ENCODE measurements around the gene GRAMD1A.

GRAMD1A gene

DNA sequence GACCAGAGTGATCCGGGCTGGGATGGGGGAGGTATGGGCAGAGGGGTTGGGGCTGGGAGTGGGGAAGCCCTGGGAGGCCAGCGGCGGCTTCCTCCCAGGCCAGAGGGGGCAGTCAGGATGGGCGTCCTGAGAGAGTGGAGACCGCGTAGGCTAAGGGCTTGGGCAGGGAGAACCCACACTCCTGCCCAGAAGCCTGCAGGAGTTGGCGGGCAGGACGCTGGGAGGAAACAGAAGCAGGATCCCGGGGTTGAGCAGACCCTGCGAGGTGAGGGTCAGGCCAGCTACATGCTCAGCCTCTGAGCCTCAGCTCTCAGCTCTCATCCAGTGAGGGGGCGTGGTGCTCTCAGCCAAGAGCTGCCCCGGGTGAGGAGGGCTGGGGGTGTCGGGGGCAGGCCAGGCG is 22.3 kb downstream of the GRAMD1A start (continued):
- no peak for TF ChIP-seq OSR1 (CRISPR knock-in tag; IDR thresholded peaks at IDR 0.05)

DNA sequence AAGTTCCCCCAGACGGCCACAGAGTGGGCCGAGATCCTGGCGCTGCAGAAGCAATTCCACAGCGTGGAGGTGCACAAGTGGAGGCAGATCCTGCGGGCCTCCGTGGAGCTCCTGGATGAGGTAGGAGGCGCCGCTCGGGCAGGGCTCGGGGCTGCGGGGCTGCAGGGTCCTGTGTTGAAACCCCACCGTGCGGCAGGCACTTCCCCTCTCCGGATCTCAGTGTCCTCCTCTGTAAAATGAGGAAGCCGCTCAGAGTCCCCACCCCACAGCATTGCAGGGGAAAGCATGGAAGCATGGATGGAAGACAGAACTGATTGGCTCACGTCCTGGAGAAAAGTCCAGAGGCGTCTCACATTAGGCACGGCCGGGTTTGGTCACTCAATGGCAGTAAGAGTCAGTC is 23.3 kb downstream of the GRAMD1A start:
- no peak for ATAC-seq
- TF ChIP-seq PPARA (CRISPR knock-in tag; IDR thresholded peaks at IDR 0.05; ENCODE audit: borderline replicate concordance) (no peak), TOX (CRISPR knock-in tag; IDR thresholded peaks at IDR 0.05; ENCODE audit: borderline replicate concordance) (no peak)
- TF ChIP-seq, protein P1, sequence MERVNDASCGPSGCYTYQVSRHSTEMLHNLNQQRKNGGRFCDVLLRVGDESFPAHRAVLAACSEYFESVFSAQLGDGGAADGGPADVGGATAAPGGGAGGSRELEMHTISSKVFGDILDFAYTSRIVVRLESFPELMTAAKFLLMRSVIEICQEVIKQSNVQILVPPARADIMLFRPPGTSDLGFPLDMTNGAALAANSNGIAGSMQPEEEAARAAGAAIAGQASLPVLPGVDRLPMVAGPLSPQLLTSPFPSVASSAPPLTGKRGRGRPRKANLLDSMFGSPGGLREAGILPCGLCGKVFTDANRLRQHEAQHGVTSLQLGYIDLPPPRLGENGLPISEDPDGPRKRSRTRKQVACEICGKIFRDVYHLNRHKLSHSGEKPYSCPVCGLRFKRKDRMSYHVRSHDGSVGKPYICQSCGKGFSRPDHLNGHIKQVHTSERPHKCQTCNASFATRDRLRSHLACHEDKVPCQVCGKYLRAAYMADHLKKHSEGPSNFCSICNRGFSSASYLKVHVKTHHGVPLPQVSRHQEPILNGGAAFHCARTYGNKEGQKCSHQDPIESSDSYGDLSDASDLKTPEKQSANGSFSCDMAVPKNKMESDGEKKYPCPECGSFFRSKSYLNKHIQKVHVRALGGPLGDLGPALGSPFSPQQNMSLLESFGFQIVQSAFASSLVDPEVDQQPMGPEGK (CRISPR knock-in tag; IDR thresholded peaks at IDR 0.05; ENCODE audit: borderline replicate concordance) = no peak
- TF ChIP-seq, protein P2, sequence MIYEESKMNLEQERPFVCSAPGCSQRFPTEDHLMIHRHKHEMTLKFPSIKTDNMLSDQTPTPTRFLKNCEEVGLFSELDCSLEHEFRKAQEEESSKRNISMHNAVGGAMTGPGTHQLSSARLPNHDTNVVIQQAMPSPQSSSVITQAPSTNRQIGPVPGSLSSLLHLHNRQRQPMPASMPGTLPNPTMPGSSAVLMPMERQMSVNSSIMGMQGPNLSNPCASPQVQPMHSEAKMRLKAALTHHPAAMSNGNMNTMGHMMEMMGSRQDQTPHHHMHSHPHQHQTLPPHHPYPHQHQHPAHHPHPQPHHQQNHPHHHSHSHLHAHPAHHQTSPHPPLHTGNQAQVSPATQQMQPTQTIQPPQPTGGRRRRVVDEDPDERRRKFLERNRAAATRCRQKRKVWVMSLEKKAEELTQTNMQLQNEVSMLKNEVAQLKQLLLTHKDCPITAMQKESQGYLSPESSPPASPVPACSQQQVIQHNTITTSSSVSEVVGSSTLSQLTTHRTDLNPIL (CRISPR knock-in tag; IDR thresholded peaks at IDR 0.05; ENCODE audit: low read depth) = no peak

DNA sequence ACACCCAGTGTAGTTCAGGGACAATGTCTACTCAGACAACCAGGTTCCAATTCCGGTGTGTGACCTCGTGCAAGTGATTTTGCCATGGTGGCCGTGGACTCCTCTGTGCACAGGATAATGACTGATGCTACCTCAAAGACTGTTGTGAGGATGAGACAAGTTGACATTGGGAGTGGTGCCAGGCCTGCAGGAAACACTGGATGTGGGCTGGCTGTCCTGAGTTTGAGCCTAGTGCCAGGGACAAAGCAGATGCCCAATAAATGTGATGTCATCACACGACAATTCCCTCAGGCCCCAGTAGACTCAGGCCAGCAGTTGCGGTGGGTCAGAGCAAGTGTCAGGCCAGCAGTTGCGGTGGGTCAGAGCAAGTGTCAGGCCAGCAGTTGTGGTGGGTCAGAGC is 24.0 kb downstream of the GRAMD1A start:
- TF ChIP-seq ZNF70 (CRISPR knock-in tag; IDR thresholded peaks at IDR 0.05) (no peak), TCF4 (CRISPR knock-in tag; IDR thresholded peaks at IDR 0.05; ENCODE audit: borderline replicate concordance) (no peak), ZNF565 (CRISPR knock-in tag; conservative IDR thresholded peaks at IDR 0.05; ENCODE audit: low read depth) (no peak), ESRRG (CRISPR knock-in tag; IDR thresholded peaks at IDR 0.05) (no peak), GLIS3 (CRISPR knock-in tag; IDR thresholded peaks at IDR 0.05) (no peak), RARB (CRISPR knock-in tag; IDR thresholded peaks at IDR 0.05) (no peak), ISL1 (CRISPR knock-in tag; IDR thresholded peaks at IDR 0.05) (no peak)
- TF ChIP-seq, protein P3, sequence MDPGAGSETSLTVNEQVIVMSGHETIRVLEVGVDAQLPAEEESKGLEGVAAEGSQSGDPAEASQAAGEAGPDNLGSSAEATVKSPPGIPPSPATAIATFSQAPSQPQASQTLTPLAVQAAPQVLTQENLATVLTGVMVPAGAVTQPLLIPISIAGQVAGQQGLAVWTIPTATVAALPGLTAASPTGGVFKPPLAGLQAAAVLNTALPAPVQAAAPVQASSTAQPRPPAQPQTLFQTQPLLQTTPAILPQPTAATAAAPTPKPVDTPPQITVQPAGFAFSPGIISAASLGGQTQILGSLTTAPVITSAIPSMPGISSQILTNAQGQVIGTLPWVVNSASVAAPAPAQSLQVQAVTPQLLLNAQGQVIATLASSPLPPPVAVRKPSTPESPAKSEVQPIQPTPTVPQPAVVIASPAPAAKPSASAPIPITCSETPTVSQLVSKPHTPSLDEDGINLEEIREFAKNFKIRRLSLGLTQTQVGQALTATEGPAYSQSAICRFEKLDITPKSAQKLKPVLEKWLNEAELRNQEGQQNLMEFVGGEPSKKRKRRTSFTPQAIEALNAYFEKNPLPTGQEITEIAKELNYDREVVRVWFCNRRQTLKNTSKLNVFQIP (CRISPR knock-in tag; IDR thresholded peaks at IDR 0.05; ENCODE audit: borderline replicate concordance, low read depth) = no peak
- no peak for ATAC-seq

DNA sequence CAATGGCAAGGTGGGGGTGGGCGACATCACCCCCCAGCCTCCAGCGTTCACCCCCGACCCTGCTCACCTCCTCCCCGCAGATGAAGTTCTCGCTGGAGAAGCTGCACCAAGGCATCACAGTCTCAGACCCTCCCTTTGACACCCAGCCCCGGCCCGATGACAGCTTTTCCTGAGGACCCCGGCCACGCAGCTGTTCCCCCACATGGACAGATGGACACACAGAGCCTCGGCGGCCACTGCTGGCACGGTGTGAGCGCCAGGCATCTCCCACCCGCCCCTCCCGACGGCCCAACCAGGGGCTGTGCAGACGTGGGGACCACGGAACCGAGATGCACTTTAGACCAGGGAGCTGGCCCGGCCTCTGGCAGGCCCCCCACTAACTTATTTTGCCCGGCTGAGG is 25.8 kb downstream of the GRAMD1A start:
- TF ChIP-seq ZC3H10 (CRISPR knock-in tag; IDR thresholded peaks at IDR 0.05) (no peak), ESRRG (CRISPR knock-in tag; IDR thresholded peaks at IDR 0.05) (no peak), ARNTL (CRISPR knock-in tag; IDR thresholded peaks at IDR 0.05; ENCODE audit: borderline replicate concordance, low read depth) (no peak), ISL1 (CRISPR knock-in tag; IDR thresholded peaks at IDR 0.05) (no peak), TOX (CRISPR knock-in tag; IDR thresholded peaks at IDR 0.05; ENCODE audit: borderline replicate concordance) (no peak), CSDC2 (CRISPR knock-in tag; IDR thresholded peaks at IDR 0.05) (no peak), BACH2 (CRISPR knock-in tag; IDR thresholded peaks at IDR 0.05; ENCODE audit: borderline replicate concordance) (no peak), OSR1 (CRISPR knock-in tag; IDR thresholded peaks at IDR 0.05) (no peak)
- TF ChIP-seq, protein P2 (CRISPR knock-in tag; IDR thresholded peaks at IDR 0.05; ENCODE audit: low read depth) = no peak
- TF ChIP-seq, protein P1 (CRISPR knock-in tag; IDR thresholded peaks at IDR 0.05; ENCODE audit: borderline replicate concordance) = no peak
- TF ChIP-seq, protein P3 (CRISPR knock-in tag; IDR thresholded peaks at IDR 0.05; ENCODE audit: borderline replicate concordance, low read depth) = no peak
- ATAC-seq = no peak
